Gastroesophageal sphincter (tissue), 4 donors: ENCODE measurements around the gene TP53TG5. TPM values are rescaled to one million over a fixed set of nuclear protein-coding genes. Genes with fewer than 3 reads are reported as not detected.

Experiments used
- ATAC-seq: fragments of 150-250 bp; one replicate; pipeline ENCODE4 v1.9.1; 2016; ENCODE audit warnings: mild to moderate bottlenecking, moderate library complexity
- H3K27ac ChIP-seq, 4 donors: fragments of 200-600 bp; sonication (generic) in 3 of 4; 1 replicate in 3 of 4; 2 replicates in 1 of 4; pipeline ENCODE4 v1.5.1; 2016 to 2019
- H3K27me3 ChIP-seq: fragments of 200-600 bp; sonication (generic); one replicate; pipeline ENCODE4 v1.5.1; 2019
- H3K36me3 ChIP-seq, 2 donors: fragments of 200-600 bp; sonication (generic); one replicate each; pipeline ENCODE4 v1.5.1; 2019; ENCODE audit warnings: control low read depth in 1 of 2
- H3K4me1 ChIP-seq, 3 donors: fragments of 200-600 bp; sonication (generic); 1 replicate in 2 of 3; 2 replicates in 1 of 3; pipeline ENCODE4 v1.5.1; 2016 to 2019; ENCODE audit warnings: control low read depth in 2 of 3
- H3K4me3 ChIP-seq, 2 donors: fragments of 200-600 bp; sonication (generic); one replicate each; pipeline ENCODE4 v1.5.1; 2019; ENCODE audit warnings: mild to moderate bottlenecking in 1 of 2, moderate library complexity in 1 of 2
- H3K9me3 ChIP-seq, 3 donors: fragments of 200-600 bp; sonication (generic); one replicate each; pipeline ENCODE4 v1.5.1; 2017 to 2019; ENCODE audit warnings: control low read depth in 2 of 3
- EP300 ChIP-seq: sonication (generic); formaldehyde crosslinking; IDR thresholded peaks from one replicate; pipeline ENCODE4 v1.6.1; 2017; ENCODE audit warnings: antibody characterized with exemption, mild to moderate bottlenecking
- POLR2A ChIP-seq, 2 donors: fragments of 450-650 bp; IDR thresholded peaks; one replicate each; pipeline ENCODE4 v1.6.1; 2017; ENCODE audit warnings: antibody characterized with exemption in 2 of 2, mild to moderate bottlenecking in 2 of 2, moderate library complexity in 1 of 2
- POLR2AphosphoS5 ChIP-seq: sonication (generic); formaldehyde crosslinking; IDR thresholded peaks from one replicate; pipeline ENCODE4 v1.6.1; 2017; ENCODE audit warnings: antibody characterized with exemption
- WGBS, 2 donors: methylation state at CpG; one replicate each; pipeline ENCODE4 v1.1.5; 2018; ENCODE audit warnings: low coverage in 1 of 2; 5-methylcytosine and 5-hydroxymethylcytosine counted together
- total RNA-seq, 4 donors: library from RNA; depleted of rRNA; stranded (reverse); fragments of >200 nt; gene quantifications; one replicate each; pipeline ENCODE4 v1.1.0, GENCODE V29; 2016
- TF ChIP-seq, protein P1 (sequence below), 4 experiments: fragments of 200-600 bp in 2 of 4; fragments of 450-650 bp in 2 of 4; sonication (generic) in 1 of 4; IDR thresholded peaks; one replicate each; pipeline ENCODE4 v1.5.1; 2017 to 2019; ENCODE audit warnings: antibody characterized with exemption in 4 of 4, mild to moderate bottlenecking in 2 of 4, moderate library complexity in 2 of 4

TP53TG5 gene
- total RNA-seq, 4 donors from 2014 or later: not detected

DNA sequence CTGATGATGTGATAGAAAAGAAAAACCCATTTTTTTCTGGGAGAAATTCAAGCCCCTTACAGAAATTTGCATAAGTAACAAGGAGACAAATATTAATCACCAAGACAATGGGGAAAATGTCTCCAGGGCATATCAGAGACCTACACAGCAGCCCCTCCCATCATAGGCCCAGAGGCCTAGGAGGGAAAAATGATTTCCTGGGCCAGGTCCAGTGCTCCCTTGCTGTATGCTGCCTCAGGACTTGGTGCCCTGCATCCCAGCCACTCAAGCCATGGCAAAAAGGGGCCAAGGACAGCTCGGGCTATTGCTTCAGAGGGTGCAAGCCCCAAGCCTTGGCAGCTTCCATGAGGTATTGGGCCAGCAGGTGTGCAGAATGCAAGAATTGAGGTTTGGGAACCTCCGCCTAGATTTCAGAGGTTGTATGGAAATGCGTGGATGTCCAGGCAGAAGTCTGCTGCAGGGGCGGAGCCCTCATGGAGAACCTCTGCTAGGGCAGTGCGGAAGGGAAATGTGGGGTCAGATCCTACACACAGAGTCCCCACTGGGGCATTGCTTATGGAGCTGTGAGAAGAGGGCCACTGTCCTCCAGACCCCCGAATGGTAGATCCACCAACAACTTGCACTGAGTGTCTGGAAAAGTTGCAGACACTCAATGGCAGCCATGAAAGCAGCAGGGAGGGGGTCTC lies 22.4 kb upstream of the TP53TG5 start:
- 100% methylated on average over 1 of the region's 6 CpGs; no CpG with 5 or more reads in 1 of the 2 donors for WGBS, 2 donors
- TF ChIP-seq EP300: no peak
- no peak for TF ChIP-seq POLR2A (IDR thresholded peaks at IDR 0.05)
- no peak for TF ChIP-seq POLR2AphosphoS5
- TF ChIP-seq, protein P1, sequence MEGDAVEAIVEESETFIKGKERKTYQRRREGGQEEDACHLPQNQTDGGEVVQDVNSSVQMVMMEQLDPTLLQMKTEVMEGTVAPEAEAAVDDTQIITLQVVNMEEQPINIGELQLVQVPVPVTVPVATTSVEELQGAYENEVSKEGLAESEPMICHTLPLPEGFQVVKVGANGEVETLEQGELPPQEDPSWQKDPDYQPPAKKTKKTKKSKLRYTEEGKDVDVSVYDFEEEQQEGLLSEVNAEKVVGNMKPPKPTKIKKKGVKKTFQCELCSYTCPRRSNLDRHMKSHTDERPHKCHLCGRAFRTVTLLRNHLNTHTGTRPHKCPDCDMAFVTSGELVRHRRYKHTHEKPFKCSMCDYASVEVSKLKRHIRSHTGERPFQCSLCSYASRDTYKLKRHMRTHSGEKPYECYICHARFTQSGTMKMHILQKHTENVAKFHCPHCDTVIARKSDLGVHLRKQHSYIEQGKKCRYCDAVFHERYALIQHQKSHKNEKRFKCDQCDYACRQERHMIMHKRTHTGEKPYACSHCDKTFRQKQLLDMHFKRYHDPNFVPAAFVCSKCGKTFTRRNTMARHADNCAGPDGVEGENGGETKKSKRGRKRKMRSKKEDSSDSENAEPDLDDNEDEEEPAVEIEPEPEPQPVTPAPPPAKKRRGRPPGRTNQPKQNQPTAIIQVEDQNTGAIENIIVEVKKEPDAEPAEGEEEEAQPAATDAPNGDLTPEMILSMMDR (IDR thresholded peaks at IDR 0.05): no peak
- H3K4me1 ChIP-seq: peaks cover 0 to 3% (median 0%) of the 10 kb centered on the region in 3 donors
- peaks cover 0 to 7% of the 10 kb centered on the region in 2 donors for H3K36me3 ChIP-seq
- no peak for ATAC-seq
- no peaks in the 10 kb centered on the region for H3K9me3 ChIP-seq
- H3K27me3 ChIP-seq: no peaks in the 10 kb centered on the region
- no peak overlapping the region for H3K4me3 ChIP-seq
- no peak overlapping the region for H3K27ac ChIP-seq

DNA sequence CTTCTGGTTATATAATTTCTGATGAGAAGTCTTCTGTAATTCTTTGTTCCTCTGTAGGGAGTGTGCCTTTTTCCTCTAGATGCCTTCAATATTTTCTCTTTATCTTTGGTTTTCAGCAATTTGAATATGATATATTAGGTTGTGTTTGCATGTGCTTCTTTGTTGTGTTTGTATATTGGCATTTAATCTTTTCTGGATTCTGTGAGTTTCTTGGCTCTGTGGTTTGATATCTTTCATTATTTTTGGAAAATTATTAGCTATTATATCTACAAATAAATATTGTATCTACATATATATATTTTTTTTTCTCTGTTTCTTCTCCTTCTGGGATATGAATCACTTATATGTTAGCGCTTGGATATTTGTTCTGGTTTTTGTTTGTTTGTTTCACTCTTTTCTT lies 20.9 kb upstream of the TP53TG5 start:
- Histone ChIP-seq H3K9me3 (no peaks in the 10 kb centered on the region), H3K4me1 (no peaks in the 10 kb centered on the region), H3K27me3 (no peaks in the 10 kb centered on the region), H3K27ac (no peak overlapping the region), H3K36me3 (peaks cover 0 to 18% of the 10 kb centered on the region in 2 donors), H3K4me3 (no peak overlapping the region)
- WGBS, 2 donors: 100% methylated on average over 1 of the region's 1 CpG
- no peak for ATAC-seq
- TF ChIP-seq POLR2A (IDR thresholded peaks at IDR 0.05) (no peak), EP300 (no peak), POLR2AphosphoS5 (no peak)
- TF ChIP-seq, protein P1 (IDR thresholded peaks at IDR 0.05): no peak

DNA sequence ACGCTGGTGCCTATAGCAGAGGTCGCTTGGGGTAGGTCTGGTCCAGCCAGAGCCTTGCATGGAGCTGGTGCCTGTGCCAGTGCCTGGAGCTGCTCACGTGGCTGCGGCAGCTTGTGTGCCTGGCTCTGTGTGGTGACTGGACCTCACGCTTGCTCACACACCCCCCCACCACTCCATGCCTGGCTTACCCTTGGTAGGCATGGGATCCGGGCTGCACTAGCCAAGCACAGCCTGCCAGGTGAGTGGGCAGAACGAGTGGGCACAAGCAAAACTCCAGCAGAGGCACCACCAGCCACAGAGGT lies 16.9 kb upstream of the TP53TG5 start:
- H3K27ac ChIP-seq: no peak overlapping the region
- ATAC-seq: no peak
- TF ChIP-seq EP300: no peak
- no peak for TF ChIP-seq POLR2AphosphoS5
- TF ChIP-seq POLR2A (IDR thresholded peaks at IDR 0.05): no peak
- TF ChIP-seq, protein P1 (IDR thresholded peaks at IDR 0.05): no peak
- no peaks in the 10 kb centered on the region for H3K4me1 ChIP-seq
- peaks cover 0 to 18% of the 10 kb centered on the region in 2 donors for H3K36me3 ChIP-seq
- no peaks in the 10 kb centered on the region for H3K27me3 ChIP-seq
- H3K9me3 ChIP-seq: no peaks in the 10 kb centered on the region
- WGBS, 2 donors: no CpG with 5 or more reads among the region's 7 CpGs
- no peak overlapping the region for H3K4me3 ChIP-seq

DNA sequence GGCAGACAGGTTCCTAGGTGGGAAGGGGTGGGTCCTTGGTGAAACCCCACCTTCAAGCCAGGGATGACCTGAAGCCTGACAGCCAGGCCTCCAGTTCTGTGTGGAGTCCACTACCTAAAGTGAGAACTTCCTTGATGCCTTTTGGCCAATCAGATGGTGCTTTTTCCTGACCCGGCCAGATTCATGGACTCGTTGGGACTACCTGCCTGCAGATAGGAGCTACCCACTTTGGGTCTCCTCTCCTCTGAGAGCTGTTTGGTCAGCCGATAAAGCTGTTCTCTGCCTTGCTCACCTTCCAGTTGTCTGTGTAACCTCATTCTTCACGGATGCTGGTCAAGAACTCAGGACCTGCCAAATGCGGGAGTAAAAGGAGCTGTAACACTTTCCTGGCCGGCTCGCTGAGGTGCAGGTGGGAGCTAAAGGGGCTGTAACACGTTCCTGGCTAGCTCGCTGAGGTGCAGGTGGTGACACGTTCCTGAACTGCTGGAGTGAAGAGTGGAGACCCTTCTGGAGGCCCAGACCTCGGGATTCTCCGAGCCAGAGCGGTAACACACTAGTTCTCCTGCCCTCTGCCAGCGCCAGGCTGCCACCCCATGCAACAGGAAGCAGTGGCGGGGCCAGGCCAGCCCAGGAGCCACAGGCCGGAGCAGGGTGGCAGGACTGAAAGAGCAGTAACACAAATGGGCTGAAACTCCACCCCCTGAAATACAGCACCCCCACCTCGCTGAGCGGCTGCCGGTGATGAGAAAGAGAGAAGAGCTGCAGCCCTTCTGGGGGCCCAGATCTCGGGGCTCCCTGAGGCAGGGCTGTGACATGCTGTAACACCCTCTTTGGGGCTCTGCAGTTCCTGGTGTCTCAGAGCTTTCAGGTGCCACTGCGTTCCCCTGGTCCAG lies 16.3 kb upstream of the TP53TG5 start:
- TF ChIP-seq POLR2A (IDR thresholded peaks at IDR 0.05) (no peak), EP300 (no peak), POLR2AphosphoS5 (no peak)
- TF ChIP-seq, protein P1 (IDR thresholded peaks at IDR 0.05): no peak
- Histone ChIP-seq H3K4me1 (no peaks in the 10 kb centered on the region), H3K36me3 (peaks cover 0 to 18% of the 10 kb centered on the region in 2 donors), H3K9me3 (no peaks in the 10 kb centered on the region), H3K27me3 (no peaks in the 10 kb centered on the region), H3K27ac (no peak overlapping the region), H3K4me3 (no peak overlapping the region)
- no peak for ATAC-seq
- WGBS, 2 donors: 74% methylated on average over 3 of the region's 21 CpGs; no CpG with 5 or more reads in 1 of the 2 donors
